ENCODE measurements around the gene PLPP4. TPM values are rescaled to one million over a fixed set of nuclear protein-coding genes. Genes with fewer than 3 reads are reported as not detected.

PLPP4 gene
- total RNA-seq, 4 donors from 2014 or later: 0.72 to 1.9 TPM; not detected in 2

DNA sequence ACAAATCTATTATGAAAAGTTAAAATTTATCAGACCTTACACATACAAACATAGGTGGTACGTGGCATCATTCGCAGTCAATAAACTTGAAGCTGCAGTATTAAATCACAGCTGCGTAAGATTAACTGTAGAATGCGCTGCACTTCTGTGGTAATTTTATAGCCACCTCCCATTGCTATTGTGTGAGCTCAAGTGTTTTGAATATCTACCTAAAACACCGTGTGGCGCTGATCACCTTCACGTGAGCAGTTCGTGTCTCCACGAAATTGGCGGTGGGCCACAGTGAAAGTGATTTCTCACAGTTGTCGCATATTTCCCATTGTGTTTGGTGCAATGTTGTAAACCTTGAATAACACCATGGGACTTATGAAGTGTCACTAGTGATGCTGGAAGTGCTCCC is 102.8 kb downstream of the PLPP4 start:
- DNase-seq (ENCODE audit: low spot score): no peak
- ATAC-seq (ENCODE audit: low FRiP score): no peak
- TF ChIP-seq, protein P1, sequence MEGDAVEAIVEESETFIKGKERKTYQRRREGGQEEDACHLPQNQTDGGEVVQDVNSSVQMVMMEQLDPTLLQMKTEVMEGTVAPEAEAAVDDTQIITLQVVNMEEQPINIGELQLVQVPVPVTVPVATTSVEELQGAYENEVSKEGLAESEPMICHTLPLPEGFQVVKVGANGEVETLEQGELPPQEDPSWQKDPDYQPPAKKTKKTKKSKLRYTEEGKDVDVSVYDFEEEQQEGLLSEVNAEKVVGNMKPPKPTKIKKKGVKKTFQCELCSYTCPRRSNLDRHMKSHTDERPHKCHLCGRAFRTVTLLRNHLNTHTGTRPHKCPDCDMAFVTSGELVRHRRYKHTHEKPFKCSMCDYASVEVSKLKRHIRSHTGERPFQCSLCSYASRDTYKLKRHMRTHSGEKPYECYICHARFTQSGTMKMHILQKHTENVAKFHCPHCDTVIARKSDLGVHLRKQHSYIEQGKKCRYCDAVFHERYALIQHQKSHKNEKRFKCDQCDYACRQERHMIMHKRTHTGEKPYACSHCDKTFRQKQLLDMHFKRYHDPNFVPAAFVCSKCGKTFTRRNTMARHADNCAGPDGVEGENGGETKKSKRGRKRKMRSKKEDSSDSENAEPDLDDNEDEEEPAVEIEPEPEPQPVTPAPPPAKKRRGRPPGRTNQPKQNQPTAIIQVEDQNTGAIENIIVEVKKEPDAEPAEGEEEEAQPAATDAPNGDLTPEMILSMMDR (IDR thresholded peaks at IDR 0.05): no peak

DNA sequence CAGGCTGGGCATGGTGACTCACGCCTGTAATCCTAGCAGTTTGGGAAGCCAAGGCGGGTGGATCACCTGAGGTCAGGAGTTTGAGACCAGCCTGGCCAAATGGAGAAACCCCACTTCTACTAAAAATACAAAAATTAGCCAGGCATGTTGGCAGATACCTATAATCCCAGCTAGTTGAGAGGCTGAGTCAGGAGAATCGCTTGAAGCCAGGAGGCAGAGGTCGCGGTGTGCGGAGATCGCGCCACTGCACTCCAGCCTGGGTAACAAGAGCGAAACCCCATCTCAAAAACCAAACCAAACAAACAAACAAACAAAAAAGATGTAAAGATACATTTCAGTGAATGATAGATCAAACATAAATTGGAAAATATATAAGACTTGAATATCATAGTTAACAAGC is 105.9 kb downstream of the PLPP4 start:
- DNase-seq (ENCODE audit: low spot score) (no peak), ATAC-seq (ENCODE audit: low FRiP score) (no peak)

DNA sequence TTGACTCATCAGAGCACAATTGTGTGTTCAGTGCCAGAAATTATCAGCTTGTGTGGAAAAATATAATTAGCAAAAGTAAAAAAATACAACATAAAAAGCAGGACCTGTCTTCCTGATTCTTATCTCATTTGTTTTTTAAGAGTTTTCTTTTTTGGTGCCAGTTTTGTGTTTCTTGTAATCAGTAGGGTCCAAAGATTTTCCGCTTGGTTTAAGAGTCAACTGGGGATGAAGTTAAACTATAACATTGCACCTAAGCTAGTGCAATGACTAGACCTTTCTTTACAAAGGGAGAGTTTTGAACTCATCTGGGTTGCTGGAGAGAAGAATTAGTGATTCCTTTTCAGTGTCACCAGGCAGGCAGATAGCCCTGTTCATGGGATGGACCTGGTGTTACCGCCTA is 113.4 kb downstream of the PLPP4 start:
- TF ChIP-seq, protein P1 (IDR thresholded peaks at IDR 0.05): no peak
- DNase-seq (ENCODE audit: low spot score) (no peak), ATAC-seq (ENCODE audit: low FRiP score) (no peak)

More for the DNA sequence above, 105.9 kb downstream of the PLPP4 start:
- TF ChIP-seq, protein P1 (IDR thresholded peaks at IDR 0.05): no peak

DNA sequence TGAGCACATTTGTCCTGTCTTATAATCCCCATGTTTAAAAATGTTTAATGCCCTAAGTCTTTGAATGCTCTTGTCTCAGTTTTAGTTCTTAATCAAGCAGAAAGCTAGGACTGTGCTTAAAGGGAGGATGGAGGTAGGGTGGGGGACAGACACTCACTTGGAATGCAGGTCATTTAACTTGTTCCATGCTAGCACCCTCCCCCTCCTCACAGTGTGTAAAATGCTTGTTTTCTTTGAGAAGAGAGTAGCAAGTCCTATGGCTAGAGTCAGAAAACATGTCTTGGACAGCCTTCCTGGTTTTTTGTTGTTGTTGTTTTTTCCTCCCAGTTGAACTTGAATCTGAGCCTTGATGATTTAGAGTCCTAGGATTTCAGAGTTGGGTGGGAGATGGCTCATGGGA is 114.2 kb downstream of the PLPP4 start:
- ATAC-seq (ENCODE audit: low FRiP score) (no peak), DNase-seq (ENCODE audit: low spot score) (no peak)
- TF ChIP-seq, protein P1 (IDR thresholded peaks at IDR 0.05): no peak

DNA sequence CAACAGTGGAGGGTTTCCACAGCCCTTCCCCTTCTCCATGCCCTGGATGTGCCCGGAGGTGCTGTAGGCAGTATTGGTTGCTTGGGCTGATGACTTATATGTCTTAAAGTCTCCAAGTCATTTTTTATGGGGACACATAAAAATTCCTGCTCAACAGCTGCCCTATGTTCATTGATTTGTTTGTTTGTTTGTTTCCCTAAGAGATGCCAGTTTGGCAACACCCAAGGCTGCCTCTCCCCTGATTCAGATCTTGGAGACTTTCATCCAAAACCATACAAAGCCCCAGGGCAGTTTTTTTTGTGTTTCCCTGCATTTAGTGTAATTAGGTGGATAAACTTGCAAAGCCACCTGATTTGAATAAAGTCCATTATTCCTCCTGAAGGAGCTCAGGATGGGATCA is 115.3 kb downstream of the PLPP4 start:
- DNase-seq (ENCODE audit: low spot score) (no peak), ATAC-seq (ENCODE audit: low FRiP score) (no peak)
- TF ChIP-seq, protein P1 (IDR thresholded peaks at IDR 0.05): no peak

DNA sequence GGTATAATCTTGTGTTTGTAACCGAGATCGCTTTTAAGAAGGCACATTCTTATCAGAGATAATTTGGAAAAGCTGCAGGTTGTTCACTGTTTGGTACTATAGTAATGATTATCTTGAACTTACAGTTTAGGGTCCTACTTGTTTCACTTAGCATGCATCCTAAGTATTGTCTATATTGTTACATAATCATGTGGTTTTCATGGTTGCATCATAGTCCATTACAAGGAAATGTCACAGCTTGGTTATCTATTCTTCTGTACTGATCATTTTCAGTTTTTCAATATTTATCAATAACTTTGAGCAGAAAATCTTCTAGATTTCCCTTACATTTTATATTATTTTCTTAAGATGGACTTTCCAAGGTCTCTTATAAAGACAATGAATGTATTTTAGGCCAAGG is 116.3 kb downstream of the PLPP4 start:
- DNase-seq (ENCODE audit: low spot score) (no peak), ATAC-seq (ENCODE audit: low FRiP score) (no peak)
- TF ChIP-seq, protein P1 (IDR thresholded peaks at IDR 0.05): no peak

DNA sequence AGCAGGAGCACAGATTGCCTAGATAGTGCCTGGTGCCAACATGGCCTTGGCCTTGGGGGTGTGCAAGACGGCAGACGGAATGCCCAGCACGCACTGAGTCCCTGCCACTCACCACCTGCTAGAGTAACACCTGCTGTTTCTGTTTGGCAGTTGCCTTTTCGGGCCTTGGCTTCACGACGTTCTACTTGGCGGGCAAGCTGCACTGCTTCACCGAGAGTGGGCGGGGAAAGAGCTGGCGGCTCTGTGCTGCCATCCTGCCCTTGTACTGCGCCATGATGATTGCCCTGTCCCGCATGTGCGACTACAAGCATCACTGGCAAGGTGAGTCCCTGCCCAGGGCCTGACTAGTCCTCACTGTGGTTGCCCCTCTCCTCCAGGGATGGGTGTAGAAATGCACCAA is 118.0 kb downstream of the PLPP4 start:
- ATAC-seq (ENCODE audit: low FRiP score) (no peak), DNase-seq (ENCODE audit: low spot score) (no peak)
- TF ChIP-seq, protein P1 (IDR thresholded peaks at IDR 0.05): no peak

Data from omental fat pad (tissue), 4 donors.